ENCODE results near the gene SEZ6L.

SEZ6L gene

GRCh38 chr22:26330971-26331625 lies 161.8 kb downstream of the SEZ6L start:
- DNase-seq (ENCODE audit: low read depth in 2 of 3, low spot score in 2 of 3), result peak in 2 of 3 experiments; percentile 17 to 28

GRCh38 chr22:26333088-26333800 lies 164.0 kb downstream of the SEZ6L start:
- DNase-seq (ENCODE audit: low read depth in 2 of 3, low spot score in 2 of 3), result no peak

DNA sequence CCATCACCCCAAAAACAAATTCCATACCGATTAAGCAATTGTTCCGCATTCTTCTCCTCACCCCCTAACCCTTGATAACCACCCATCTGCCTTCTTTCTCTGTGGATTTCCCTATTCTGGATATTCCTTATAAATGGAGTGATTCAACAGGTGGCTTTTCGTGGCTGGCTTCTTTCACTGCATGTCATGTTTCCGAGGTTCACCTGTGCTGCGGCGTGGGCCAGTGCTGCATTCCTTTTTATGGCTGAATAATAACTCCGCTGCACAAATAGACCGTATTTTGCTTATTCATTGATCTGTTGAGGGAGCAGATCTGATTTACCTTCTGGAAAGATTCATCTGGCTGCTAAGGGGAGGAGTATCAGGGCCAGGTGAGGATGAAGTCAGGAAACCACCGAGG lies 165.0 kb downstream of the SEZ6L start:
- DNase-seq (ENCODE audit: low read depth in 2 of 3, low spot score in 2 of 3), result no peak

- no peak for DNase-seq (ENCODE audit: low read depth in 2 of 3, low spot score in 2 of 3)
Measured at GRCh38 chr22:26336773-26337172, 167.5 kb downstream of the SEZ6L start.

GRCh38 chr22:26339755-26340154 lies 170.5 kb downstream of the SEZ6L start:
- DNase-seq (ENCODE audit: low read depth in 2 of 3, low spot score in 2 of 3), result no peak

DNA sequence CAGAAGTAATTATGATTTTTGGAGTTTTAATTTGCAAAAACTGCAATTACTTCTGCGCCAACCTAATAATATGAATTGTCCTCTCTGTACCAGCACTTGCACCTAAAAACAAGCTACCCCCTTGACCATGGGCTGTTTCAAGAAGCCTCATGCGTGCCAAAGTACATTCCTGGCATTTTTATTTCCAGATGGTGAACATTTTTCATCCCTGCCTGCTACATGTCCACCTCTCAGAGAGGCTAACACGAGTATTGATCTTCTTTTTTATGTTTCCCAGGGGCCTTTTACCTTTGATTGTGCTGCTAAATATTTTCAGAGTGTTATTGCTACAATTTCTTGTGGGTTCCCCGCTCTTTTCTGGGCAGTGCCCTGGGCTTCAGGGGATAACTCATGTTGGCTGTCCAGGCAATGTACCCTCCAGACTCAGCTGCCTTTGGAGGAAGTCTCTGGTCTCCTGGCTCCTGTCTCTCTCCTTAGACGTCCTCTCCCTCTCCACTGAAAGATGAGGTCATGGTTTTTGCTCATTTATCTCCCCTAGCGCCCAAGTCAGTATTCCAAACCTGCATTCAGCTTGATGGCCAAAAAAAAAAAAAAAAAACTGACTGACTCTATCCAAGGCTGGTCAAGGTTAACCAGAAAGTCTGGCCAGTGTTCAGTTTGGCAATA lies 173.6 kb downstream of the SEZ6L start:
- DNase-seq (ENCODE audit: low read depth in 2 of 3, low spot score in 2 of 3), result no peak

DNA sequence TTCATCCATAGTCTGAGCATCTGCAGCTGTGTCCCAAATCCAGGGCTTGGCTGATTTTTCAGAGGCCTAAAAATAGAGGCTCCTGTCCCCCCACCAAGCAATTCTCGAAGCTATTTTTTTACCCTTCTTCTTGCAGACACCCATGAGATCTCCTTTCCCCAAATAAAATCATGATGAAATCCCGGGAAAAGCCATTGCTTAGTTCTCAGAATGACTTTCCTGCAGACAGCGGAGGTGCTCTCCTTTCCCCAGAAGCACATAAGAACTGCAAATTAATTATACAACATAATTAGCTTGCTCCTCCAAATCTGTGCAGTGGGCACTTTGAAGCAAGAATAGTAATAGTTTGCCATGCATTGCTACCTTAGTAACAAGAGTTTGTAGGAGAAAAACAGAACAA lies 176.2 kb downstream of the SEZ6L start:
- no peak for DNase-seq (ENCODE audit: low read depth in 2 of 3, low spot score in 2 of 3)

DNA sequence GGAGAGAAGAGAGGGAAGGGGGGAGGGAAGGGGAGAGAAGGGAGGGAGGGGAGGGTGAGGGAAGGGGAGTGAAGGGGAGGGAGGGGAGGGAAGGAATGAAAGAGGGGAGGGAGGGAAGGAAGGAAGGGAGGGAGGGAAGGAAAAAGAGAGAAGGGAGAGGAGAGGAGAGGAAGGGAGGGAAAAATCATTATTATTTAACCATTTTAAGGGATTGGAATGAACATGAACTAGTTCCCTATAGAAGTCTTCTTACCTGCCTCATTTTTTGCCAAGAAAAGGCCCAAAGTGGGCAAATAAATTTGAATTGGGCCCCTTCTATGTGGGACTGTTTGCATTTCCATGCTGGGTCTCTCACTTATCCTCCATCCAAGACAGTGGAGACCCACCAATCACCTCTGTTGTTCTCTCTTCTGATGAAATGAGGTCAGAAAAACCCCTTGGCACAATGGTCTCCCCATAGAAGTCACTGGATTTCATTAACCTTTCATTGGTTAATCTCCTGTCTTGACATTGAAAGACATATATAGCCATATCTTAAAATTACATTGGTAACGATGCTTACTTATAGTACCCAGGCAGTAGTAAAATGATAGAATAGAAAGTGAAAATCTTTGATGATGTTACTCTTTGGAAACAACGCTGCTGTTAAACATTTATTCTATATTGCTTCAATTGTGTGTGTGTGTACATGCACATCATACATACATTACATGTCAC lies 179.7 kb downstream of the SEZ6L start:
- no peak for DNase-seq (ENCODE audit: low read depth in 2 of 3, low spot score in 2 of 3)

DNA sequence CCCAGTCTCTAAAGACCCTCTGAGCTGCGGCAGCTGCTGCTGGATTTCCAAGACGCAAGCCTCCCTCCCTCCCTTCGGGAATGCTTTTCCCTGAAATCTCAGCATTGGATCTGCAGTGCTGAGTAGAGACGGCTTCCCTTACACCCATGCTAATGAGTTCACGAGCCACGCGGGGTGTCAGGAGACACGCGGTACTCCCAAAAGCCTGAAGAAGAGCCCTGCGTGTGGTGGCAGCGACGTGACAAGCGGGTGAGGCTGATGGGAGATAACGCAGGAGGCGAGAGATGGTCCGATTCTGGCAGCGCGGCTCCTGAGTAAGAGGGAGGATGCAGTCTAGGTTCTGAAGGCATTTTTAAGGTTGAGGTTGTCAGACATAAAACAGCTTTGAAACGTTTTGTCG lies 185.4 kb downstream of the SEZ6L start:
- DNase-seq (ENCODE audit: low read depth in 2 of 3, low spot score in 2 of 3), result no peak

GRCh38 chr22:26357281-26357680 lies 188.0 kb downstream of the SEZ6L start:
- no peak for DNase-seq (ENCODE audit: low read depth in 2 of 3, low spot score in 2 of 3)

DNA sequence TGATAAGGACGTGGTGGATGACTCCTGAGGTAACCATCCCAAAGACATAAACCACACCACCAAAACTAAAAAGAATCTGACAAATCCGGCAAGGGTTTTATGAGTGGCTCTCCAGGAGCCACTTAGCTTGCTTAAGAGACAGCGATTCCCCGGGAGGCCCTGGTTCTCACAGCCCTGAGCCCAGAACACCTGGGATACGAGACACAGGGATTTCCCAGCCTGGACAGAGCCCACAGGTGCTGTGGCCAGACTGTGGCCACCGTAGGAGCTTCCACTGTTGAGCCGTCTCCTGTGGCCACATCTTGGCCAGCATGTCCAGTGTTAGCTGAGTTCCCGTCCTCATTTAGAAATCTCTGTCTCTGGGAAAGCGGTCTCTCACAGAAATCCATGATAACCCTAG lies 188.6 kb downstream of the SEZ6L start:
- no peak for DNase-seq (ENCODE audit: low read depth in 2 of 3, low spot score in 2 of 3)

DNA sequence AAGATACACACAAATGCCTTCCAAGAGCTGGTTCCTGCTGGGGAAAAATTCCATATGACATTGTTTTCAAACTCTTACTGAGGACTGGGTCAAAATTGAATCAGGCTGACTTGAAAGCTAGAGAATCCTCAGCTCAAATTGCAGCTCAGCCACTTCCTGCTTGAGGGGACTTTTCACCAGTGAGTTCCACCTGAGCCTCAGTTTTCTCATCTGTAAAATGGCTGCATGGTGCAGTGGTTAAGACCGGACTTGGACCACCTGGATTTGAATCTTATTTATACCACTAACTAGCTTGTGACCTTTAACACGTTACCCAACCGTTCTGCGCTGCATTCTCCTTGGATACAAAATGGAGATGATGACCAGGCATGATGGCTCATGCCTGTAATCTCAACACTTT lies 189.9 kb downstream of the SEZ6L start:
- DNase-seq (ENCODE audit: low read depth in 2 of 3, low spot score in 2 of 3), result no peak

DNA sequence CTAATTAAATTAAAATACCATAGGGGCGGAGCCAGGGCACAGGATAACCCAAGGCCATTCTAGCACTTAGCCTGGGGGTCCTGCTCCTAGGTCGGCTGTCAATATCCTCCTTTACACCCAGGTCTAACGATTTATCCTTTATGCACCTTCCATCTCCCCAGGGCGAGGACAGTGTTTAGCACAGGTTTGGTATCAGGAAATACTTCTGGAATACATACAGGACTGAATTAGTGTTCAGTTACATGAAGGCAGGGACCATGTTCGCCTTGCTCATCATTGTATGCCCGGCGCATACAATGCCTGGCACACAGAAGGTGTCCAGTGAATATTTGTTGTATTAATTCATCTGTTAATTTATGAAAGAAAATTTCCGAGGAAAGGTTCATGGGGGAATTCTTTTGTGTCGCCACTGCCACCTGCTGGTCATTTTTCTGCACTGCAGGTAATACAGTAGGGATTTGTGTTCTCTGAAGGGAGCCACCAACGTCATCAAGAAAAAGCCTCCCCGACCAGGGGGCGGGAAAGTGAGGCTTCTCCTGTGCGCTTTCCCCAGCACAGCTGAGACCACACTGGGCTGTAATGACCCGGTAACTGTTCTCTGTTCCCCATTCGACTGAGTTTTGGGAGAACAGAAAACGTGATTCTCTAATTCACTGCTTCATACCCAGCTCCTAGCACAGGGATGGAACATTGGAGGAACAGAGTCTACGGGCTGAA lies 191.1 kb downstream of the SEZ6L start:
- peak; percentile 17 to 45 (median 42) for DNase-seq (ENCODE audit: low read depth in 2 of 3, low spot score in 2 of 3)

- no peak for DNase-seq (ENCODE audit: low read depth in 2 of 3, low spot score in 2 of 3)
Measured at GRCh38 chr22:26362471-26362870, 193.2 kb downstream of the SEZ6L start.

DNA sequence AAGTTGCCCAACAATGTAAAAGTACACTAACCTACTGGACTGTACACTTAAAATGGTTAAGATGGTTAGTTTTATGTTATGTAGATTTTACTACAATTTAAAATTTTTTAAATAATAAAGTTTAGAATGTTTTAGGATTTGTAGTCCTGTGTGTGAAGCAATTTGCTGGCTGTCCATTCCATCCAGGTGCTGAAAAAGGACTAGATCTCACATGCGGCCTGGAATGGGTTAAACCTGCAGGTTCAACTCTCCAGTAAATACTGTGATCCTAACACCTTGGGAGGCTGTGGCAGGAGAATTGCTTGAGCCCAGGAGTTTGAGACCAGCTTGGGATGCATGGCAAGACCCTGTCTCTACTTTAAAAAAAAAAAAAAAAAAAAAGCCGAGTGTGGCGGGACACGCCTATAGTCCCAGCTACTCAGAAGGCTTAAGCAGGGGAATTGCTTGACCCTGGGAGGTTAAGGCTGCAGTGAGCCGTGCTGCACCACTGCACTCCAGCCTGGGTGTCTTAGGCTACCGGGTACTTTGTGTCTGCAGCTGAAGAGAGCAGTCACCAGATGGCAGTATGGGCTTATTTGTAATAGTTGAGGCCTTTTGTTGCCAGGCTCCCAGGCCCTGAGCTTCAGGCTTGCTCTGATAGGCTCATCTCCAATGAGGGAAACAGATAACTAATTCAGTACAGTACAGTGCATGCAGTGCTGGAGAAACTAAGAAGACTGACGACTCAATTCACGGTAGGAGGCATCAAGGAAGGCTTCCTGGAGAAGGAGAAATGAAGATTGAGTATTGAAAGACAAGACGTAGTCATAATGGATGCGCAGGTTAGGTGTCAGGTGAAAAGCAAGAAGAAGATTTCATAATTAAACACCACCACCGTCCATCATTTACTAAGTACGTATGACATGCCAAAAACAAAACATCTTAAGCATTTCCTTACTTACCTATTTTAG lies 195.1 kb downstream of the SEZ6L start:
- DNase-seq (ENCODE audit: low read depth in 2 of 3, low spot score in 2 of 3), result no peak

DNA sequence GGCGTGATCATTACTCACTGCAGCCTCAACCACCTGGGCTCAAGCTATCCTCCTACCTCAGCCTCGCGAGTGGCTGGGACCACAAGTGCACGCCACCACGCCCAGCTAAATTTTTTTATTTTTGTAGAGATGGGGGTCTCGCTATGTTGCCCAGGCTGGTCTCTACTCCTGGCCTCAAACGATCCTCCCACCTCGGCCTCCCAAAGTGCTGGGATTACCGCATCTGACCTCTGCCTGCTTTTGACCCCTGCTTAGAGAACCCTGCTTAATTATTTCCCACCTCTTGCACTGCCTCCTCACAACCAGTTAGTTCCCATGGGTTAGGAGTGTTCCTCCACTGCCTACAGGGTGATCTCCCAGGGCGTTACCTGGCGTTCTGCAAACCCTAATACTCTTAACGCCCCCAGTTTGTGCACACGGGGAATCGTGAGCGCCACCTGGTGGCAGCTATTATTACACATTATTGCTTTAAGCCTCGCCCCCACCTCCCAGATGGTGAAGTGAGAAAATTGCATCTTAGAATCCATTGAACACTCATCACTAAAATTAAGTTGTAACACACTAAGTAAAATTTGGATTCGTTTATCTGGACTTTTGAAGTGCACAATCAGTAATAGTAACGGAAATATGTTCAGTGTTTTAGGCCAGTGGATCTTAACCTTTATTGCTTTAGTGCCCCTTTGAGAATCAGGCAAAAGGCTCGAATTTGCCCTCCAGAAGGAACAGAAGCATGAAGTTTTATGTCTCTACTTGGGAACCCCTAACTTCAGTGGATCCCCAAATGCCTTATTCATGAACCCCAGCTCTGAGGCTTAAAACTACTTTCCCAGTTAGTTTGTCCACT lies 198.4 kb downstream of the SEZ6L start:
- DNase-seq (ENCODE audit: low read depth in 2 of 3, low spot score in 2 of 3), result peak; percentile 6 to 60 (median 18)

DNA sequence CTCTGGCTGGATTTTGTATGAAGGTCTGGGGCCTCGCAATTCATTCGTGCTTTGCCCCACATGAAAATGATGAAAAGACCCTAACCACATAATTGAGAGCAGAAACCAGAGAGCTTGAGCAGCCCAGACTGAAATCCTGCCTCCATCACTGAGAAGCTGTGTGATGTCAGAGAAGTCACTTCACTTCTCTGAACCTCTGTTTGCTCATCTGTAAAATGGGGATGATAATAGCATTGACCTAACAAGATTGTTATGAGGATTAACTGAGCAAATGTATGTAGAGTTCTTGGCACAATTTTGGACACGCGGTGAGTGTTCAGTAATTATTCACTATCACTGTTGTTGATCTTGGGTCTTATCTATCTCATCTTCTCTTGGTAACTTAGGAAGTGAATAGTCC lies 203.6 kb downstream of the SEZ6L start:
- no peak for DNase-seq (ENCODE audit: low read depth in 2 of 3, low spot score in 2 of 3)

GRCh38 chr22:26374391-26375026 lies 205.2 kb downstream of the SEZ6L start:
- no peak for DNase-seq (ENCODE audit: low read depth in 2 of 3, low spot score in 2 of 3)

All from activated CD8-positive, alpha-beta memory T cell treated with anti-CD3 and anti-CD28 coated beads for 48 hours (primary cell).